H1 (cell line): ENCODE measurements around the gene MCL1. TPM values are rescaled to one million over a fixed set of nuclear protein-coding genes. Genes with fewer than 3 reads are reported as not detected.

Experiments
- CTCF ChIA-PET: fragments of 300-600 bp; sonication (Branson Sonifier 250); formaldehyde crosslinking; loops from one replicate; lab custom pipeline; 2021; ENCODE audit not compliant: partially characterized antibody; lab: Charles Lee
- POLR2A ChIA-PET: fragments of 300-600 bp; sonication (Branson Sonifier 250); formaldehyde crosslinking; loops from one replicate; lab custom pipeline; 2021; ENCODE audit warnings: inconsistent platforms; ENCODE audit not compliant: partially characterized antibody; lab: Charles Lee
- DNase-seq, 2 experiments: peaks; one replicate each; pipeline versions ENCODE4 v3.0.0 to v3.0.0-alpha.2; 2010 to 2022; ENCODE audit warnings: low spot score in 2 of 2, low read depth in 1 of 2, mixed read lengths in 1 of 2
- FAIRE-seq: peaks from 2 replicates; lab custom pipeline; 2011; peaks lifted over from hg19 to GRCh38; lab: Jason Lieb, UNC
- H2AFZ ChIP-seq: 2 replicates; pipeline ENCODE4 v1.8.1; 2012; ENCODE audit warnings: low read length, inconsistent platforms
- H2AK5ac ChIP-seq: 2 replicates; pipeline ENCODE4 v1.6.1; 2013; ENCODE audit warnings: low read depth, low read length
- H2BK120ac ChIP-seq: replicated peaks from 2 replicates; pipeline ENCODE3; 2013; ENCODE audit warnings: low read depth, low read length, inconsistent platforms
- H2BK12ac ChIP-seq: 2 replicates; pipeline ENCODE4 v1.6.1; 2013; ENCODE audit warnings: low read depth, low read length
- H2BK15ac ChIP-seq: 2 replicates; pipeline ENCODE4 v1.6.1; 2013; ENCODE audit warnings: low read length
- H2BK20ac ChIP-seq: 2 replicates; pipeline ENCODE4 v1.6.1; 2013; ENCODE audit warnings: low read length
- H2BK5ac ChIP-seq: 2 replicates; pipeline ENCODE4 v1.6.1; 2013; ENCODE audit warnings: low read depth, low read length
- H3K14ac ChIP-seq: 2 replicates; pipeline ENCODE4 v1.6.1; 2013; ENCODE audit warnings: inconsistent platforms; ENCODE audit not compliant: insufficient read length
- H3K18ac ChIP-seq: 2 replicates; pipeline ENCODE4 v1.6.1; 2013; ENCODE audit warnings: low read length; ENCODE audit errors: extremely low read depth
- H3K23ac ChIP-seq: 2 replicates; pipeline ENCODE4 v1.6.1; 2013; ENCODE audit warnings: inconsistent platforms; ENCODE audit not compliant: insufficient read length
- H3K23me2 ChIP-seq: 2 replicates; pipeline ENCODE4 v1.6.1; 2013; ENCODE audit warnings: low read depth, low read length
- H3K27ac ChIP-seq: 2 replicates; pipeline ENCODE4 v1.6.1; 2011; ENCODE audit warnings: low read depth, low read length, inconsistent platforms
- H3K27me3 ChIP-seq, 4 experiments: replicated peaks in 1 of 4; 1 replicate in 1 of 4; 2 replicates in 3 of 4; pipeline versions ENCODE4 v1.6.1 to v1.8.1; 2011 to 2013; ENCODE audit warnings: low read length in 3 of 4, mild to moderate bottlenecking in 3 of 4, inconsistent platforms in 2 of 4, mixed read lengths in 2 of 4, moderate library complexity in 1 of 4; ENCODE audit not compliant: control insufficient read depth in 3 of 4, insufficient read depth in 3 of 4; ENCODE audit errors: extremely low read depth in 1 of 4
- H3K36me3 ChIP-seq, 4 experiments: 2 replicates each; pipeline versions ENCODE4 v1.6.1 to v1.8.1; 2011 to 2013; ENCODE audit warnings: mild to moderate bottlenecking in 4 of 4, low read length in 3 of 4, moderate library complexity in 2 of 4, control low read depth in 1 of 4, inconsistent platforms in 1 of 4; ENCODE audit not compliant: insufficient read depth in 4 of 4, control insufficient read depth in 2 of 4
- H3K4ac ChIP-seq: replicated peaks from 2 replicates; pipeline ENCODE3; 2013; ENCODE audit warnings: low read length, low read depth, mixed read lengths, inconsistent platforms; ENCODE audit not compliant: insufficient read length
- H3K4me1 ChIP-seq, 4 experiments: replicated peaks in 1 of 4; 1 replicate in 1 of 4; 2 replicates in 3 of 4; pipeline versions ENCODE4 v1.6.1 to v1.8.1; 2011 to 2013; ENCODE audit warnings: low read length in 3 of 4, inconsistent platforms in 2 of 4, mixed read lengths in 1 of 4; ENCODE audit not compliant: insufficient read depth in 4 of 4, control insufficient read depth in 3 of 4
- H3K4me2 ChIP-seq, 2 experiments: 2 replicates each; pipeline versions ENCODE4 v1.6.1 to v1.8.1; 2011 to 2013; ENCODE audit warnings: low read depth in 2 of 2, low read length in 2 of 2, control low read depth in 1 of 2, inconsistent platforms in 1 of 2, mild to moderate bottlenecking in 1 of 2; ENCODE audit not compliant: insufficient read depth in 1 of 2
- H3K4me3 ChIP-seq, 4 experiments: fragments of 200-600, 300-600 bp in 1 of 4; sonication (generic), shearing (Covaris generic), sonication (Bioruptor Twin) in 1 of 4; 2 replicates each; pipeline versions ENCODE4 v1.5.1 to v1.8.1; 2011 to 2016; ENCODE audit warnings: low read length in 4 of 4, low read depth in 3 of 4, control low read depth in 2 of 4, inconsistent platforms in 2 of 4, mild to moderate bottlenecking in 2 of 4, mixed read lengths in 1 of 4, moderate library complexity in 1 of 4; ENCODE audit not compliant: insufficient read depth in 2 of 4; ENCODE audit errors: extremely low read depth in 1 of 4
- H3K56ac ChIP-seq: replicated peaks from 2 replicates; pipeline ENCODE3; 2013; ENCODE audit warnings: low read depth, mild to moderate bottlenecking, mixed read lengths, low read length, inconsistent platforms; ENCODE audit not compliant: insufficient read length
- H3K79me1 ChIP-seq: 2 replicates; pipeline ENCODE4 v1.6.1; 2013; ENCODE audit warnings: low read depth, low read length, control low read depth
- H3K79me2 ChIP-seq, 2 experiments: 2 replicates each; pipeline versions ENCODE4 v1.6.1 to v1.8.1; 2012 to 2013; ENCODE audit warnings: low read length in 2 of 2, mild to moderate bottlenecking in 2 of 2, inconsistent platforms in 1 of 2; ENCODE audit not compliant: insufficient read depth in 2 of 2, control insufficient read depth in 1 of 2
- H3K9ac ChIP-seq, 4 experiments: replicated peaks in 1 of 4; 1 replicate in 1 of 4; 2 replicates in 3 of 4; pipeline versions ENCODE4 v1.6.1 to v1.8.1; 2011 to 2013; ENCODE audit warnings: low read depth in 3 of 4, low read length in 3 of 4, control low read depth in 2 of 4, mild to moderate bottlenecking in 2 of 4, moderate library complexity in 2 of 4, inconsistent platforms in 1 of 4; ENCODE audit errors: extremely low read depth in 1 of 4
- H3K9me3 ChIP-seq, 2 experiments: 2 replicates each; pipeline versions ENCODE4 v1.6.1 to v1.8.1; 2012 to 2013; ENCODE audit warnings: mild to moderate bottlenecking in 2 of 2, moderate library complexity in 2 of 2, control low read depth in 1 of 2, inconsistent platforms in 1 of 2, low read depth in 1 of 2, low read length in 1 of 2, mixed read lengths in 1 of 2; ENCODE audit not compliant: insufficient read depth in 2 of 2
- H4K20me1 ChIP-seq, 2 experiments: replicated peaks in 1 of 2; 2 replicates each; pipeline versions ENCODE3 to v1.8.1; 2011 to 2013; ENCODE audit warnings: inconsistent platforms in 2 of 2, low read length in 2 of 2, mild to moderate bottlenecking in 1 of 2; ENCODE audit not compliant: insufficient read depth in 2 of 2, control insufficient read depth in 1 of 2
- H4K5ac ChIP-seq: 2 replicates; pipeline ENCODE4 v1.6.1; 2013; ENCODE audit warnings: low read length, low read depth, mixed read lengths, inconsistent platforms; ENCODE audit not compliant: insufficient read length
- H4K8ac ChIP-seq: 2 replicates; pipeline ENCODE4 v1.8.0; 2013; ENCODE audit warnings: mild to moderate bottlenecking, moderate library complexity, low read length, inconsistent platforms; ENCODE audit not compliant: insufficient read depth; ENCODE audit errors: extremely low read depth
- H4K91ac ChIP-seq: replicated peaks from 2 replicates; pipeline ENCODE3; 2013; ENCODE audit warnings: low read length, mixed read lengths, inconsistent platforms; ENCODE audit not compliant: insufficient read length
- ATF2 ChIP-seq: IDR thresholded peaks from 2 replicates; pipeline ENCODE4 v1.6.1; 2012; ENCODE audit warnings: low read length, inconsistent platforms
- CBX5 ChIP-seq: fragments of 300-800, 300-1000 bp; sonication (generic); IDR thresholded peaks from 2 replicates; pipeline ENCODE4 v1.7.1; 2016; ENCODE audit warnings: antibody characterized with exemption, low read length, low read depth
- E2F6 ChIP-seq: IDR thresholded peaks from 2 replicates; pipeline ENCODE4 v1.6.1; 2012; ENCODE audit warnings: inconsistent platforms
- KDM4A ChIP-seq: IDR thresholded peaks from one replicate; pipeline ENCODE4 v1.7.1; 2012; ENCODE audit warnings: low read depth, mild to moderate bottlenecking, moderate library complexity, low read length, inconsistent platforms; ENCODE audit not compliant: severe bottlenecking
- NRF1 ChIP-seq: IDR thresholded peaks from 2 replicates; pipeline ENCODE4 v1.6.1; 2011; ENCODE audit warnings: mild to moderate bottlenecking, low read depth, low read length, improper control_type of control experiment
- POLR2A ChIP-seq, 2 experiments: IDR thresholded peaks; 1 replicate in 1 of 2; 2 replicates in 1 of 2; pipeline ENCODE4 v1.6.1; 2011; ENCODE audit warnings: low read depth in 2 of 2, low read length in 2 of 2, mild to moderate bottlenecking in 2 of 2; ENCODE audit errors: control extremely low read depth in 1 of 2
- RAD21 ChIP-seq, 2 experiments: IDR thresholded peaks in 1 of 2; conservative IDR thresholded peaks in 1 of 2; 2 replicates each; pipeline ENCODE4 v1.6.1; 2011; ENCODE audit warnings: low read depth in 2 of 2, low read length in 2 of 2, improper control_type of control experiment in 1 of 2, inconsistent platforms in 1 of 2, mild to moderate bottlenecking in 1 of 2, moderate library complexity in 1 of 2
- SAP30 ChIP-seq: fragments of 300-600 bp; sonication (generic); IDR thresholded peaks from 2 replicates; pipeline ENCODE4 v1.7.1; 2012; ENCODE audit warnings: low read length, moderate library complexity, mild to moderate bottlenecking, inconsistent platforms; ENCODE audit not compliant: insufficient read depth, insufficient replicate concordance
- SP2 ChIP-seq: IDR thresholded peaks from 2 replicates; pipeline ENCODE4 v1.6.1; 2012; ENCODE audit warnings: mild to moderate bottlenecking, low read length, inconsistent platforms
- WGBS, 2 experiments: shearing (Covaris generic) in 1 of 2; methylation state at CpG; one replicate each; pipeline versions ENCODE4 v1.1.6 to v1.1.7; 2013 to 2015; ENCODE audit warnings: low lambda C conversion rate in 2 of 2, mixed read lengths in 2 of 2, inconsistent platforms in 1 of 2, low coverage in 1 of 2, missing lambda C conversion rate in 1 of 2; ENCODE audit not compliant: insufficient replicate concordance in 2 of 2, insufficient coverage in 1 of 2, insufficient read length in 1 of 2; ENCODE audit errors: extremely low coverage in 1 of 2, missing lambda C conversion rate in 1 of 2; 5-methylcytosine and 5-hydroxymethylcytosine counted together
- polyA plus RNA-seq, 7 experiments: library from polyadenylated mRNA; depleted of rRNA in 3 of 7; stranded (reverse) in 5 of 7; unstranded in 2 of 7; fragments of >200 nt in 5 of 7; fragments of 200-250 nt in 2 of 7; gene quantifications; 1 replicate in 5 of 7; 2 replicates in 1 of 7; 4 replicates in 1 of 7; pipeline versions ENCODE4 v1.2.1 to v1.2.3, GENCODE V29; 2011 to 2013; ENCODE audit warnings: missing spikeins in 2 of 7, mixed read lengths in 2 of 7
- total RNA-seq: library from RNA; stranded (reverse); fragmentation: NEBNext Ultra II Directional; extraction: Animal tissue kit (Norgen Biotek cat#: 25700); gene quantifications from 2 replicates; pipeline ENCODE4 v1.2.1, GENCODE V29; 2021
- TF ChIP-seq, protein P1 (sequence below): IDR thresholded peaks from 2 replicates; pipeline ENCODE4 v1.6.1; 2011; ENCODE audit warnings: low read depth, mild to moderate bottlenecking, low read length; ENCODE audit not compliant: insufficient read depth

MCL1 gene
- total and polyA plus RNA-seq, 2 of the 8 experiments (the other 6 are each of a cell fraction or from before 2014, with no cell fraction given): 61.1 to 218 TPM

- Histone ChIP-seq H3K4me2 (no peak overlapping the region), H2AFZ (no peak overlapping the region), H2BK15ac (no peak overlapping the region), H3K23ac (no peak overlapping the region), H3K4ac (no peak overlapping the region), H3K79me2 (no peaks in the 10 kb centered on the region), H3K4me1 (peaks cover 0 to 4% (median 1%) of the 10 kb centered on the region in 4 experiments; a peak in 3 of 7 replicates), H3K18ac (no peak overlapping the region), H2BK12ac (no peak overlapping the region), H3K23me2 (no peaks in the 10 kb centered on the region), H3K14ac (no peak overlapping the region), H3K9me3 (peaks cover 0 to 3% of the 10 kb centered on the region in 2 experiments; a peak in 2 of 4 replicates), H2AK5ac (no peak overlapping the region), H3K79me1 (no peaks in the 10 kb centered on the region), H3K56ac (no peak overlapping the region), H3K27ac (no peak overlapping the region), H4K8ac (no peak overlapping the region), H3K36me3 (peaks cover 0 to 4% (median 0%) of the 10 kb centered on the region in 4 experiments; a peak in 1 of 8 replicates), H3K27me3 (no peaks in the 10 kb centered on the region), H2BK120ac (no peak overlapping the region), H3K9ac (no peak overlapping the region), H4K20me1 (no peaks in the 10 kb centered on the region), H3K4me3 (no peak overlapping the region), H4K91ac (no peak overlapping the region), H2BK5ac (no peak overlapping the region), H2BK20ac (no peak overlapping the region), H4K5ac (no peak overlapping the region)
- POLR2A ChIA-PET: interaction anchor here (1.3 to 43.5 kb wide), 4 partner anchors 12 to 28 kb away, joined by 4 to 1380 read pairs (median 9); partner anchors contain the start of genes ADAMTSL4 and MCL1
- FAIRE-seq (no peak), DNase-seq (no peak)
- CTCF ChIA-PET: interaction anchor here (1.8 kb wide), 1 partner anchor 17 kb away, joined by 5 read pairs; the partner anchor contains the start of gene MCL1
- 98% methylated on average over 3 of the region's 3 CpGs; no CpG with 5 or more reads in 1 of the 2 experiments for WGBS, 2 experiments
- TF ChIP-seq POLR2A (IDR thresholded peaks at IDR 0.05; ENCODE audit: control extremely low read depth in 1 of 2, low read depth in 2 of 2, low read length in 2 of 2): no peak
- no peak for TF ChIP-seq ATF2
- no peak for TF ChIP-seq RAD21 (IDR thresholded peaks at IDR 0.05 in 1 of 2, conservative IDR thresholded peaks at IDR 0.05 in 1 of 2; ENCODE audit: low read depth in 2 of 2, low read length in 2 of 2)
- TF ChIP-seq, protein P1, sequence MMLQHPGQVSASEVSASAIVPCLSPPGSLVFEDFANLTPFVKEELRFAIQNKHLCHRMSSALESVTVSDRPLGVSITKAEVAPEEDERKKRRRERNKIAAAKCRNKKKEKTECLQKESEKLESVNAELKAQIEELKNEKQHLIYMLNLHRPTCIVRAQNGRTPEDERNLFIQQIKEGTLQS: no peak
- no peak for TF ChIP-seq CBX5
- TF ChIP-seq E2F6: no peak
- TF ChIP-seq NRF1: no peak
- TF ChIP-seq SAP30: no peak
- no peak for TF ChIP-seq SP2
- TF ChIP-seq KDM4A: no peak
These were observed 17.6 kb upstream of the MCL1 start for GRCh38 chr1:150596976-150597375.
